CD14-positive monocyte (primary cell): ENCODE measurements around the gene RNF40. TPM values are rescaled to one million over a fixed set of nuclear protein-coding genes. Genes with fewer than 3 reads are reported as not detected.
A peak's percentile ranks its signal among the peaks of the same experiment; 100 is the strongest.

Experiments
- DNase-seq, 3 donors: peaks; one replicate each; pipeline ENCODE4 v3.0.0-alpha.2; 2011 to 2022
- H2AFZ ChIP-seq: 2 replicates; pipeline ENCODE4 v1.6.0; 2012; ENCODE audit warnings: mild to moderate bottlenecking, low read depth, low read length, inconsistent platforms; ENCODE audit not compliant: insufficient read depth, poor library complexity, severe bottlenecking
- H3K27ac ChIP-seq, 2 donors: 1 replicate in 1 of 2; 2 replicates in 1 of 2; pipeline ENCODE4 v1.5.1; 2012 to 2013; ENCODE audit warnings: low read length in 2 of 2, control low read depth in 1 of 2, inconsistent platforms in 1 of 2, low read depth in 1 of 2, mild to moderate bottlenecking in 1 of 2
- H3K27me3 ChIP-seq, 2 donors: one replicate each; pipeline versions ENCODE4 v1.6.0 to v1.6.1; 2011 to 2013; ENCODE audit warnings: low read length in 2 of 2; ENCODE audit not compliant: control insufficient read depth in 2 of 2, insufficient read depth in 2 of 2
- H3K36me3 ChIP-seq, 2 donors: replicated peaks in 1 of 2; 1 replicate in 1 of 2; 2 replicates in 1 of 2; pipeline versions ENCODE4 v1.5.1 to v1.6.1; 2012 to 2013; ENCODE audit warnings: low read length in 2 of 2, control low read depth in 1 of 2, inconsistent platforms in 1 of 2, mild to moderate bottlenecking in 1 of 2; ENCODE audit not compliant: insufficient read depth in 2 of 2, control insufficient read depth in 1 of 2
- H3K4me1 ChIP-seq, 2 donors: 1 replicate in 1 of 2; 2 replicates in 1 of 2; pipeline versions ENCODE4 v1.5.1 to v1.6.1; 2012 to 2013; ENCODE audit warnings: low read length in 2 of 2, control low read depth in 1 of 2, inconsistent platforms in 1 of 2, mild to moderate bottlenecking in 1 of 2, moderate library complexity in 1 of 2; ENCODE audit not compliant: insufficient read depth in 2 of 2, control insufficient read depth in 1 of 2
- H3K4me2 ChIP-seq: replicated peaks from 2 replicates; pipeline ENCODE3; 2012; ENCODE audit warnings: low read length, moderate library complexity, mild to moderate bottlenecking; ENCODE audit not compliant: poor library complexity, severe bottlenecking; ENCODE audit errors: extremely low read depth
- H3K4me3 ChIP-seq, 3 experiments: fragments of 200-600 bp in 1 of 3; sonication (generic) in 1 of 3; replicated peaks in 1 of 3; 1 replicate in 2 of 3; 2 replicates in 1 of 3; pipeline ENCODE4 v1.5.1; 2011 to 2013; ENCODE audit warnings: low read length in 3 of 3, mild to moderate bottlenecking in 3 of 3, control low read depth in 2 of 3, low read depth in 2 of 3, inconsistent platforms in 1 of 3, moderate library complexity in 1 of 3
- H3K79me2 ChIP-seq: 2 replicates; pipeline ENCODE4 v1.6.0; 2012; ENCODE audit warnings: mild to moderate bottlenecking, control low read depth, inconsistent platforms, low read length, moderate library complexity; ENCODE audit not compliant: insufficient read depth
- H3K9ac ChIP-seq: 2 replicates; pipeline ENCODE4 v1.6.0; 2017; ENCODE audit warnings: low read length, mild to moderate bottlenecking; ENCODE audit not compliant: insufficient read depth, poor library complexity, severe bottlenecking
- H3K9me3 ChIP-seq, 2 donors: replicated peaks in 1 of 2; 1 replicate in 1 of 2; 2 replicates in 1 of 2; pipeline versions ENCODE4 v1.5.1 to v1.6.1; 2012 to 2013; ENCODE audit warnings: low read length in 2 of 2, control low read depth in 1 of 2; ENCODE audit not compliant: control insufficient read depth in 1 of 2, insufficient read depth in 1 of 2
- H4K20me1 ChIP-seq: 2 replicates; pipeline ENCODE4 v1.6.0; 2012; ENCODE audit warnings: mild to moderate bottlenecking, low read length, control low read depth, moderate library complexity; ENCODE audit not compliant: insufficient read depth
- H3K27ac Mint-ChIP-seq, 7 donors: one replicate each; pipeline ENCODE4 v1.8.0; 2020; ENCODE audit warnings: mild to moderate bottlenecking in 7 of 7, mixed read lengths in 7 of 7, moderate library complexity in 6 of 7, inconsistent platforms in 2 of 7
- H3K27me3 Mint-ChIP-seq, 3 donors: one replicate each; pipeline ENCODE4 v1.8.0; 2021 to 2022; ENCODE audit warnings: low read depth in 3 of 3, mild to moderate bottlenecking in 3 of 3, mixed read lengths in 3 of 3, moderate library complexity in 3 of 3, inconsistent platforms in 1 of 3
- H3K36me3 Mint-ChIP-seq, 2 donors: one replicate each; pipeline ENCODE4 v1.8.0; 2020; ENCODE audit warnings: mixed read lengths in 2 of 2, inconsistent platforms in 1 of 2, mild to moderate bottlenecking in 1 of 2
- H3K4me1 Mint-ChIP-seq: one replicate; pipeline ENCODE4 v1.8.0; 2020; ENCODE audit warnings: mild to moderate bottlenecking, mixed read lengths
- H3K4me3 Mint-ChIP-seq, 2 donors: one replicate each; pipeline ENCODE4 v1.8.0; 2020; ENCODE audit warnings: mild to moderate bottlenecking in 2 of 2, mixed read lengths in 2 of 2, moderate library complexity in 1 of 2
- H3K9me3 Mint-ChIP-seq, 7 donors: one replicate each; pipeline ENCODE4 v1.8.0; 2020 to 2022; ENCODE audit warnings: mixed read lengths in 7 of 7, mild to moderate bottlenecking in 6 of 7, moderate library complexity in 6 of 7, inconsistent platforms in 2 of 7
- CTCF ChIP-seq: fragments of 200-600 bp; IDR thresholded peaks from one replicate; pipeline ENCODE4 v1.8.0; 2022; ENCODE audit warnings: antibody characterized with exemption, mild to moderate bottlenecking
- WGBS: methylation state at CpG from one replicate; pipeline ENCODE4 v1.1.5; 2013; ENCODE audit warnings: missing lambda C conversion rate; ENCODE audit not compliant: insufficient coverage; 5-methylcytosine and 5-hydroxymethylcytosine counted together
- intact Hi-C, 2 donors: fragments of 100-400 bp; cut with micrococcal nuclease; formaldehyde crosslinking; loops; one replicate each; pipeline versions ENCODE4 v1.15.0 to v1.15.1; 2023
- polyA plus RNA-seq, 3 donors: library from polyadenylated mRNA; depleted of rRNA in 1 of 3; unstranded in 2 of 3; stranded (reverse) in 1 of 3; fragments of 300-500 nt in 2 of 3; fragments of >200 nt in 1 of 3; fragmentation: Illumina TruSeq in 2 of 3; gene quantifications; 1 replicate in 2 of 3; 2 replicates in 1 of 3; pipeline ENCODE4 v1.2.3, GENCODE V29; 2012 to 2021

Gene RNF40
- polyA plus RNA-seq, 3 donors: 14.8 to 53.5 (median 34.9) TPM

- peaks cover 0 to 3% (median 2%) of the 10 kb centered on the region in 3 donors for H3K27me3 Mint-ChIP-seq
- H3K9me3 Mint-ChIP-seq: peaks cover 0 to 2% (median 0%) of the 10 kb centered on the region in 7 donors
- peaks cover 19 to 25% of the 10 kb centered on the region in 2 donors for H3K36me3 ChIP-seq
- peaks cover 15 to 29% of the 10 kb centered on the region in 2 donors for H3K36me3 Mint-ChIP-seq
- peaks cover 33 to 43% of the 10 kb centered on the region in 2 donors for H3K4me1 ChIP-seq
- TF ChIP-seq CTCF: no peak
- no peak overlapping the region for H3K4me2 ChIP-seq
- no peak overlapping the region for H3K9ac ChIP-seq
- peaks cover 10% of the 10 kb centered on the region for H3K79me2 ChIP-seq
- H3K4me1 Mint-ChIP-seq: peaks cover 56% of the 10 kb centered on the region
- intact Hi-C loops: no loop called here
- no peak overlapping the region for H3K4me3 Mint-ChIP-seq
- H3K9me3 ChIP-seq: no peaks in the 10 kb centered on the region
- H3K27ac Mint-ChIP-seq: no peak overlapping the region
- no CpG with 5 or more reads among the region's 6 CpGs for WGBS
- no peak for DNase-seq
- no peaks in the 10 kb centered on the region for H3K27me3 ChIP-seq
- H4K20me1 ChIP-seq: peaks cover 7% of the 10 kb centered on the region
- H3K27ac ChIP-seq: no peak overlapping the region
- no peak overlapping the region for H3K4me3 ChIP-seq
- no peak overlapping the region for H2AFZ ChIP-seq
These were observed 17.5 kb downstream of the RNF40 start for GRCh38 chr16:30779596-30779995.

- H3K9me3 Mint-ChIP-seq: peaks cover 0 to 2% (median 0%) of the 10 kb centered on the region in 7 donors
- H4K20me1 ChIP-seq: peaks cover 5% of the 10 kb centered on the region
- H3K27me3 Mint-ChIP-seq: peaks cover 0 to 3% (median 2%) of the 10 kb centered on the region in 3 donors
- peak overlapping the region; percentile 32 for H3K9ac ChIP-seq
- H3K9me3 ChIP-seq: no peaks in the 10 kb centered on the region
- peak overlapping the region in 3 of 7 donors; percentile 1 to 61 (median 11) for H3K27ac Mint-ChIP-seq
- peak overlapping the region in 1 of 3 experiments; percentile 54 for H3K4me3 ChIP-seq
- peaks cover 29 to 38% of the 10 kb centered on the region in 2 donors for H3K4me1 ChIP-seq
- H3K4me2 ChIP-seq: peak overlapping the region; percentile 60
- peak overlapping the region in 1 of 2 donors; percentile 30 for H3K27ac ChIP-seq
- WGBS: 94% methylated on average over 3 of the region's 3 CpGs
- H3K36me3 Mint-ChIP-seq: peaks cover 16 to 28% of the 10 kb centered on the region in 2 donors
- H3K79me2 ChIP-seq: peaks cover 14% of the 10 kb centered on the region
- no peak for TF ChIP-seq CTCF
- peaks cover 54% of the 10 kb centered on the region for H3K4me1 Mint-ChIP-seq
- no peak for DNase-seq
- intact Hi-C loops: no loop called here
- H3K4me3 Mint-ChIP-seq: peak overlapping the region; percentile 39 to 75
- no peaks in the 10 kb centered on the region for H3K27me3 ChIP-seq
- peaks cover 19 to 25% of the 10 kb centered on the region in 2 donors for H3K36me3 ChIP-seq
- peak overlapping the region; percentile 76 for H2AFZ ChIP-seq
These were observed 17.9 kb downstream of the RNF40 start for GRCh38 chr16:30780021-30780420.
